HepG2 (cell line): ENCODE data around the gene SCN7A. TPM values are rescaled to one million over a fixed set of nuclear protein-coding genes. Genes with fewer than 3 reads are reported as not detected.
A peak's percentile ranks its signal among the peaks of the same experiment; 100 is the strongest.

Experiments
- ATAD3A ChIP-seq: sonication (generic); formaldehyde crosslinking; IDR thresholded peaks from 2 replicates; pipeline ENCODE4 v1.4.0; 2020; ENCODE audit warnings: missing genetic modification reagents
- BRF2 ChIP-seq: sonication (generic); formaldehyde crosslinking; IDR thresholded peaks from 2 replicates; pipeline ENCODE4 v1.8.1; 2022; ENCODE audit warnings: mild to moderate bottlenecking, missing genetic modification reagents
- ELF1 ChIP-seq: sonication (generic); formaldehyde crosslinking; IDR thresholded peaks from 2 replicates; pipeline ENCODE4 v1.4.0; 2020; ENCODE audit warnings: missing genetic modification reagents
- FOXA1 ChIP-seq, 2 experiments: fragments of 450-650 bp in 1 of 2; sonication (generic) in 1 of 2; formaldehyde crosslinking in 1 of 2; IDR thresholded peaks; 2 replicates each; pipeline versions ENCODE4 v1.4.0 to v1.6.1; 2016 to 2020; ENCODE audit warnings: missing genetic modification reagents in 1 of 2
- LRRFIP1 ChIP-seq: sonication (generic); formaldehyde crosslinking; conservative IDR thresholded peaks from 2 replicates; pipeline ENCODE4 v1.4.0; 2020; ENCODE audit warnings: missing genetic modification reagents
- MAZ ChIP-seq, 2 experiments: sonication (generic) in 1 of 2; formaldehyde crosslinking in 1 of 2; IDR thresholded peaks; 2 replicates each; pipeline versions ENCODE4 v1.5.0 to v1.6.1; 2012 to 2020; ENCODE audit warnings: low read depth in 2 of 2, mild to moderate bottlenecking in 2 of 2, borderline replicate concordance in 1 of 2, improper control_type of control experiment in 1 of 2, low read length in 1 of 2, missing genetic modification reagents in 1 of 2, moderate library complexity in 1 of 2
- MXI1 ChIP-seq: IDR thresholded peaks from 3 replicates; pipeline ENCODE4 v1.6.1; 2012; ENCODE audit warnings: low read depth, low read length, inconsistent platforms, borderline replicate concordance
- NFIB ChIP-seq: sonication (generic); formaldehyde crosslinking; IDR thresholded peaks from 2 replicates; pipeline ENCODE4 v1.9.0; 2021; ENCODE audit warnings: missing genetic modification reagents, mild to moderate bottlenecking, borderline replicate concordance
- NR2F1 ChIP-seq, 2 experiments: fragments of 450-650 bp in 1 of 2; formaldehyde crosslinking in 1 of 2; IDR thresholded peaks; 2 replicates each; pipeline versions ENCODE4 v1.5.0 to v1.6.1; 2016 to 2020; ENCODE audit warnings: mild to moderate bottlenecking in 1 of 2, missing compliant biosample characterization in 1 of 2, missing genetic modification reagents in 1 of 2, moderate library complexity in 1 of 2
- PBX2 ChIP-seq: IDR thresholded peaks from 2 replicates; pipeline ENCODE4 v1.6.1; 2016; ENCODE audit warnings: control low read depth
- PRDM4 ChIP-seq: sonication (generic); formaldehyde crosslinking; IDR thresholded peaks from 2 replicates; pipeline ENCODE4 v1.9.0; 2021; ENCODE audit warnings: missing genetic modification reagents, borderline replicate concordance
- RFXANK ChIP-seq: IDR thresholded peaks from 2 replicates; pipeline ENCODE4 v1.6.1; 2016
- THYN1 ChIP-seq: sonication (generic); formaldehyde crosslinking; IDR thresholded peaks from 2 replicates; pipeline ENCODE4 v1.8.1; 2023; ENCODE audit warnings: low read depth, mild to moderate bottlenecking, moderate library complexity, missing genetic modification reagents, borderline replicate concordance
- ZMYM4 ChIP-seq: sonication (generic); formaldehyde crosslinking; IDR thresholded peaks from 2 replicates; pipeline ENCODE4 v1.8.1; 2023; ENCODE audit warnings: mild to moderate bottlenecking, missing genetic modification reagents
- ZNF20 ChIP-seq: sonication (generic); formaldehyde crosslinking; IDR thresholded peaks from 2 replicates; pipeline ENCODE4 v1.4.0; 2020; ENCODE audit warnings: mild to moderate bottlenecking, moderate library complexity, missing genetic modification reagents
- ZNF275 ChIP-seq: sonication (generic); formaldehyde crosslinking; IDR thresholded peaks from 2 replicates; pipeline ENCODE4 v1.8.0; 2022; ENCODE audit warnings: missing genetic modification reagents, mild to moderate bottlenecking, inconsistent platforms, borderline replicate concordance
- ZNF576 ChIP-seq: sonication (generic); formaldehyde crosslinking; IDR thresholded peaks from 2 replicates; pipeline ENCODE4 v1.4.0; 2020; ENCODE audit warnings: mild to moderate bottlenecking, missing genetic modification reagents
- ZNF782 ChIP-seq: sonication (generic); formaldehyde crosslinking; IDR thresholded peaks from 2 replicates; pipeline ENCODE4 v1.4.0; 2020; ENCODE audit warnings: missing genetic modification reagents, mild to moderate bottlenecking, borderline replicate concordance
- polyA plus RNA-seq, 8 experiments: library from polyadenylated mRNA; depleted of rRNA in 3 of 8; stranded (reverse) in 7 of 8; unstranded in 1 of 8; fragments of >200 nt; fragmentation: Illumina TruSeq in 4 of 8; extraction: Trizol in 4 of 8; gene quantifications; 2 replicates each; pipeline versions ENCODE4 v1.2.1 to v1.2.3, GENCODE V29; 2011 to 2016; ENCODE audit warnings: low read depth in 4 of 8, missing spikeins in 1 of 8, mixed read lengths in 1 of 8; ENCODE audit not compliant: insufficient read depth in 1 of 8
- total RNA-seq, 5 experiments: library from RNA; depleted of rRNA; stranded (reverse); fragments of >200 nt; fragmentation: Illumina TruSeq; extraction: Trizol; gene quantifications; 2 replicates each; pipeline ENCODE4 v1.2.3, GENCODE V29; 2016; ENCODE audit warnings: low read depth in 1 of 5

Gene SCN7A
- total and polyA plus RNA-seq, 2 of the 13 experiments (the other 11 are each of a cell fraction or from before 2014, with no cell fraction given), result 0.01 TPM; not detected in 1

- TF ChIP-seq PRDM4, result no peak
- TF ChIP-seq ZNF275, result no peak
- no peak for TF ChIP-seq ZNF576 (CRISPR knock-in tag)
- no peak for TF ChIP-seq THYN1 (CRISPR knock-in tag)
- TF ChIP-seq MAZ (IDR thresholded peaks at IDR 0.05; ENCODE audit: borderline replicate concordance, low read depth, low read length), result no peak
- TF ChIP-seq MAZ (CRISPR knock-in tag; IDR thresholded peaks at IDR 0.05; ENCODE audit: low read depth), result no peak
- no peak for TF ChIP-seq RFXANK (CRISPR knock-in tag)
- 0 out of 2 replicates have a peak, but pooled peaks have one; percentile 14 for TF ChIP-seq FOXA1 (IDR thresholded peaks at IDR 0.05)
- TF ChIP-seq FOXA1 (CRISPR knock-in tag; IDR thresholded peaks at IDR 0.05), result no peak
- no peak for TF ChIP-seq ZNF20 (CRISPR knock-in tag)
- TF ChIP-seq PBX2 (CRISPR knock-in tag), result no peak
- no peak for TF ChIP-seq NR2F1 (CRISPR knock-in tag; IDR thresholded peaks at IDR 0.05)
- no peak for TF ChIP-seq MXI1
- 0 out of 2 replicates have a peak, but pooled peaks have one; percentile 33 for TF ChIP-seq BRF2 (CRISPR knock-in tag)
- 0 out of 2 replicates have a peak, but pooled peaks have one; percentile 12 for TF ChIP-seq ZMYM4 (CRISPR knock-in tag)
- no peak for TF ChIP-seq ATAD3A (CRISPR knock-in tag)
- no peak for TF ChIP-seq ELF1 (CRISPR knock-in tag)
- TF ChIP-seq NFIB, result no peak
- no peak for TF ChIP-seq ZNF782 (CRISPR knock-in tag)
- no peak for TF ChIP-seq LRRFIP1
Measured at GRCh38 chr2:166418853-166419615, 75.0 kb downstream of the SCN7A start (continued).
